B cell (primary cell): Measurements from ENCODE around the gene TUBB4A. TPM values are rescaled to one million over a fixed set of nuclear protein-coding genes. Genes with fewer than 3 reads are reported as not detected.

Source experiments
- ATAC-seq: fragments of 200-7000 bp; cut with Tn5 transposase; one replicate; pipeline ENCODE4 v1.10.0; 2021; ENCODE audit warnings: low read depth, mild to moderate bottlenecking, moderate number of reproducible peaks, moderate library complexity
- CTCF ChIA-PET: fragments of 350-600 bp; sonication (Branson Sonifier 250); formaldehyde crosslinking; loops from one replicate; lab custom pipeline; 2021; ENCODE audit warnings: antibody characterized with exemption, inconsistent platforms; lab: Charles Lee
- POLR2A ChIA-PET: fragments of 350-600 bp; sonication (Branson Sonifier 250); formaldehyde crosslinking; loops from one replicate; lab custom pipeline; 2021; ENCODE audit warnings: antibody characterized with exemption; lab: Charles Lee
- DNase-seq: peaks from one replicate; pipeline ENCODE4 v3.0.0; 2013
- H2AFZ ChIP-seq: 2 replicates; pipeline ENCODE4 v1.6.1; 2012; ENCODE audit warnings: mild to moderate bottlenecking, low read depth, low read length; ENCODE audit not compliant: insufficient read depth, poor library complexity, severe bottlenecking
- H3K27ac ChIP-seq, 2 donors: 1 replicate in 1 of 2; 2 replicates in 1 of 2; pipeline ENCODE4 v1.5.1; 2012 to 2013; ENCODE audit warnings: low read length in 2 of 2, mild to moderate bottlenecking in 2 of 2, moderate library complexity in 1 of 2
- H3K27me3 ChIP-seq, 4 experiments: fragments of 200-600 bp in 1 of 4; sonication (generic) in 1 of 4; replicated peaks in 1 of 4; 1 replicate in 2 of 4; 2 replicates in 2 of 4; pipeline versions ENCODE4 v1.6.1 to v1.7.0; 2013 to 2016; ENCODE audit warnings: low read length in 3 of 4, mild to moderate bottlenecking in 2 of 4, mixed read lengths in 1 of 4, moderate library complexity in 1 of 4; ENCODE audit not compliant: insufficient read depth in 4 of 4, control insufficient read depth in 3 of 4; ENCODE audit errors: control extremely low read depth in 1 of 4
- H3K36me3 ChIP-seq, 2 experiments: replicated peaks in 1 of 2; 1 replicate in 1 of 2; 2 replicates in 1 of 2; pipeline versions ENCODE4 v1.6.1 to v1.7.1; 2013; ENCODE audit warnings: low read length in 1 of 2; ENCODE audit not compliant: insufficient read depth in 2 of 2, control insufficient read depth in 1 of 2; ENCODE audit errors: control extremely low read depth in 1 of 2, extremely low read depth in 1 of 2
- H3K4me1 ChIP-seq, 2 donors: fragments of 200-600 bp in 1 of 2; sonication (generic) in 1 of 2; 1 replicate in 1 of 2; 2 replicates in 1 of 2; pipeline versions ENCODE4 v1.5.1 to v1.6.1; 2013 to 2017; ENCODE audit warnings: low read length in 2 of 2; ENCODE audit not compliant: control insufficient read depth in 2 of 2, insufficient read depth in 2 of 2
- H3K4me2 ChIP-seq: replicated peaks from 2 replicates; pipeline ENCODE3; 2012; ENCODE audit warnings: mild to moderate bottlenecking, low read depth, low read length; ENCODE audit not compliant: poor library complexity, severe bottlenecking
- H3K4me3 ChIP-seq, 5 experiments: fragments of 200-600 bp in 1 of 5; sonication (generic) in 1 of 5; 1 replicate in 3 of 5; 2 replicates in 2 of 5; pipeline versions ENCODE4 v1.5.1 to v1.7.0; 2011 to 2016; ENCODE audit warnings: low read length in 4 of 5, mild to moderate bottlenecking in 4 of 5, low read depth in 2 of 5, control low read depth in 1 of 5, moderate library complexity in 1 of 5; ENCODE audit not compliant: insufficient read depth in 1 of 5; ENCODE audit errors: control extremely low read depth in 1 of 5, extremely low read depth in 1 of 5
- H3K79me2 ChIP-seq: fragments of 200-600 bp; sonication (generic); one replicate; pipeline ENCODE4 v1.6.0; 2016; ENCODE audit warnings: low read length; ENCODE audit not compliant: control insufficient read depth, insufficient read depth
- H3K9ac ChIP-seq: fragments of 200-600 bp; sonication (generic); 2 replicates; pipeline ENCODE4 v1.6.1; 2017; ENCODE audit warnings: mild to moderate bottlenecking, low read length, moderate library complexity
- H3K9me3 ChIP-seq, 3 donors: one replicate each; pipeline versions ENCODE4 v1.6.1 to v1.7.1; 2013; ENCODE audit warnings: low read length in 2 of 3; ENCODE audit not compliant: control insufficient read depth in 2 of 3, insufficient read depth in 1 of 3; ENCODE audit errors: control extremely low read depth in 1 of 3
- H4K20me1 ChIP-seq: 2 replicates; pipeline ENCODE4 v1.6.0; 2012; ENCODE audit warnings: mild to moderate bottlenecking, low read length; ENCODE audit not compliant: insufficient read depth, control insufficient read depth, poor library complexity, severe bottlenecking
- H3K27ac Mint-ChIP-seq: one replicate; pipeline ENCODE4 v1.8.0; 2021; ENCODE audit warnings: mixed read lengths
- H3K27me3 Mint-ChIP-seq: one replicate; pipeline ENCODE4 v1.8.0; 2021; ENCODE audit warnings: mixed read lengths
- H3K4me1 Mint-ChIP-seq: one replicate; pipeline ENCODE4 v1.8.0; 2021; ENCODE audit warnings: mixed read lengths
- H3K4me3 Mint-ChIP-seq: one replicate; pipeline ENCODE4 v1.8.0; 2021; ENCODE audit warnings: mixed read lengths
- H3K9me3 Mint-ChIP-seq: one replicate; pipeline ENCODE4 v1.8.0; 2022; ENCODE audit warnings: mixed read lengths; ENCODE audit not compliant: insufficient read depth
- EZH2 ChIP-seq: IDR thresholded peaks from 2 replicates; pipeline ENCODE4 v1.6.1; 2012; ENCODE audit warnings: borderline replicate concordance, low read depth, mild to moderate bottlenecking, moderate library complexity, low read length; ENCODE audit not compliant: insufficient read depth, poor library complexity, severe bottlenecking
- WGBS: methylation state at CpG from one replicate; pipeline ENCODE4 v1.1.5; 2013; ENCODE audit warnings: missing lambda C conversion rate; ENCODE audit not compliant: insufficient coverage; 5-methylcytosine and 5-hydroxymethylcytosine counted together
- intact Hi-C: fragments of 100-400 bp; cut with micrococcal nuclease; formaldehyde crosslinking; loops from one replicate; pipeline ENCODE4 v1.10.0; 2022
- polyA plus RNA-seq: library from polyadenylated mRNA; depleted of rRNA; stranded (reverse); fragments of >200 nt; gene quantifications from 2 replicates; pipeline ENCODE4 v1.2.3, GENCODE V29; 2012
- total RNA-seq, 2 donors: library from RNA; stranded (reverse); fragments of 120-200 nt in 1 of 2; gene quantifications; 1 replicate in 1 of 2; 2 replicates in 1 of 2; pipeline versions ENCODE4 v1.2.3 to v1.2.4, GENCODE V29; 2013 to 2022
- TF ChIP-seq, protein P1 (sequence below): fragments of 200-600 bp; IDR thresholded peaks from one replicate; pipeline ENCODE4 v1.8.0; 2022; ENCODE audit warnings: antibody characterized with exemption, mild to moderate bottlenecking

Gene TUBB4A
- total and polyA plus RNA-seq, 2 donors (not counting 1 experiment from before 2014, with no cell fraction given) = 3.9 to 21.9 TPM

DNA sequence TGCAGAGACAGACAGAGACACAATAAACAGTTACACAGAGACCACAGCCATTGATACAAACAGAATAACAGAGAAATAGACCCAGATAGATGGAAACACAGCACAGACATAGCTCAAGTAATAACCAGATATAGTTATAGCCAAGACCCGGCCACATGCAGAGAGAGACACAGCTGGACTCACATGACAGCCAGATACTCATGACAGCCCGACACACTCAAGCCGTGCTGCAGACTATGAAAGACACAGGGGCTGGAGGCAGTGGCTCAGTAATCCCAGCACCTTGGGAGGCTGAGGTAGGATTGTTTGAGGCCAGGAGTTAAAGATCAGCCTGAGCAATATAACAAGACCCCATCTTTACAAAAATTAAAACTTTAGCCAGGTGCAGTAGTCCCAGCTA, 18.9 kb downstream of the TUBB4A start:
- Histone ChIP-seq H4K20me1 (no peaks in the 10 kb centered on the region), H3K4me1 (peaks cover 13 to 23% of the 10 kb centered on the region in 2 donors), H3K27ac (no peak overlapping the region), H3K4me3 (no peak overlapping the region), H2AFZ (no peak overlapping the region), H3K79me2 (peaks cover 47% of the 10 kb centered on the region), H3K9me3 (no peaks in the 10 kb centered on the region), H3K9ac (no peak overlapping the region), H3K36me3 (peaks cover 0 to 15% of the 10 kb centered on the region in 2 experiments), H3K27me3 (no peaks in the 10 kb centered on the region), H3K4me2 (no peak overlapping the region)
- Mint-ChIP-seq H3K9me3 (no peaks in the 10 kb centered on the region), H3K27me3 (no peaks in the 10 kb centered on the region), H3K27ac (peak overlapping the region; percentile 95), H3K4me1 (peaks cover 26% of the 10 kb centered on the region), H3K4me3 (no peak overlapping the region)
- intact Hi-C loops = loop anchor here (5.0 kb wide), 1 partner anchor 111 kb away; the partner anchor contains the start of gene ALKBH7
- DNase-seq = no peak
- ChIA-PET CTCF (interaction anchor here (2.3 kb wide), 1 partner anchor 150 kb away, joined by 7 read pairs; no protein-coding TSS in a partner anchor), POLR2A (no interaction called here)
- WGBS = 94% methylated on average over 3 of the region's 3 CpGs
- ATAC-seq = no peak
- TF ChIP-seq, protein P1, sequence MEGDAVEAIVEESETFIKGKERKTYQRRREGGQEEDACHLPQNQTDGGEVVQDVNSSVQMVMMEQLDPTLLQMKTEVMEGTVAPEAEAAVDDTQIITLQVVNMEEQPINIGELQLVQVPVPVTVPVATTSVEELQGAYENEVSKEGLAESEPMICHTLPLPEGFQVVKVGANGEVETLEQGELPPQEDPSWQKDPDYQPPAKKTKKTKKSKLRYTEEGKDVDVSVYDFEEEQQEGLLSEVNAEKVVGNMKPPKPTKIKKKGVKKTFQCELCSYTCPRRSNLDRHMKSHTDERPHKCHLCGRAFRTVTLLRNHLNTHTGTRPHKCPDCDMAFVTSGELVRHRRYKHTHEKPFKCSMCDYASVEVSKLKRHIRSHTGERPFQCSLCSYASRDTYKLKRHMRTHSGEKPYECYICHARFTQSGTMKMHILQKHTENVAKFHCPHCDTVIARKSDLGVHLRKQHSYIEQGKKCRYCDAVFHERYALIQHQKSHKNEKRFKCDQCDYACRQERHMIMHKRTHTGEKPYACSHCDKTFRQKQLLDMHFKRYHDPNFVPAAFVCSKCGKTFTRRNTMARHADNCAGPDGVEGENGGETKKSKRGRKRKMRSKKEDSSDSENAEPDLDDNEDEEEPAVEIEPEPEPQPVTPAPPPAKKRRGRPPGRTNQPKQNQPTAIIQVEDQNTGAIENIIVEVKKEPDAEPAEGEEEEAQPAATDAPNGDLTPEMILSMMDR = no peak
- TF ChIP-seq EZH2 = no peak

DNA sequence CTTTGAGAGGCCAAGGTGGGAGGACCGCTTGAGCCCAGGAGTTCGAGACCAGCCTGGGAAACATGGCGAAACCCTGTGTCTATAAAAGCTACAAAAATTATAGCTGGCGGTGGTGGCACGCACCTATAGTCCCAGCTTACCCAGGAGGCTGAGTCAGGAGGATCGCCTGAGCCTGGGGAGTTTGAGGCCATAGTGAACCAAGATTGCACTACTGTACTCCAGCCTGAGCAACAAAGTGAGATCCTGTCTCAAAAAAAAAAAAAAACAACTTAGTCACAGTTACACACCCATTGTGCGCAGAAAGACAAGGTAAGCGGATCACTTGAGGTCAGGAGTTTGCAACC, 19.8 kb downstream of the TUBB4A start:
- ATAC-seq (no peak), DNase-seq (no peak)
- H3K9me3 ChIP-seq = no peaks in the 10 kb centered on the region
- ChIA-PET CTCF (interaction anchor here (0.7 to 2.3 kb wide), 8 partner anchors 9 to 872 kb away, joined by 3 to 8 read pairs (median 4); no protein-coding TSS in a partner anchor), POLR2A (interaction anchor here (0.6 to 1.7 kb wide), 2 partner anchors 23 to 754 kb away, joined by 5 to 6 read pairs; partner anchors contain the start of gene SLC25A23)
- no peaks in the 10 kb centered on the region for H4K20me1 ChIP-seq
- H3K79me2 ChIP-seq = peaks cover 47% of the 10 kb centered on the region
- H3K27me3 ChIP-seq = no peaks in the 10 kb centered on the region
- peaks cover 13 to 23% of the 10 kb centered on the region in 2 donors for H3K4me1 ChIP-seq
- Mint-ChIP-seq H3K27me3 (no peaks in the 10 kb centered on the region), H3K9me3 (no peaks in the 10 kb centered on the region), H3K27ac (peak overlapping the region; percentile 95), H3K4me1 (peaks cover 26% of the 10 kb centered on the region), H3K4me3 (peak overlapping the region; percentile 98)
- intact Hi-C loops = loop anchor here (5.0 kb wide), 1 partner anchor 110 kb away; the partner anchor contains the start of gene ALKBH7
- H3K36me3 ChIP-seq = peaks cover 0 to 21% of the 10 kb centered on the region in 2 experiments
- H3K4me3 ChIP-seq = peak overlapping the region in 3 of 5 experiments; percentile 73 to 97 (median 90)
- 97% methylated on average over 8 of the region's 8 CpGs for WGBS
- no peak for TF ChIP-seq EZH2
- TF ChIP-seq, protein P1 = no peak
- peak overlapping the region; percentile 88 for H3K4me2 ChIP-seq
- peak overlapping the region; percentile 89 to 95 for H3K27ac ChIP-seq
- peak overlapping the region; percentile 96 for H2AFZ ChIP-seq
- peak overlapping the region; percentile 98 for H3K9ac ChIP-seq
